Esophagus squamous epithelium (tissue), 5 donors: ENCODE results near the gene RAPGEF1. TPM values are rescaled to one million over a fixed set of nuclear protein-coding genes. Genes with fewer than 3 reads are reported as not detected.

ENCODE experiments used
- DNase-seq: peaks from one replicate; lab custom pipeline; 2025; lab: John Stamatoyannopoulos, UW
- H3K27ac ChIP-seq, 4 donors: fragments of 200-600 bp; sonication (generic); one replicate each; pipeline ENCODE4 v1.5.1; 2016 to 2019; ENCODE audit warnings: mild to moderate bottlenecking in 1 of 4
- H3K27me3 ChIP-seq, 4 donors: fragments of 200-600 bp; sonication (generic); 1 replicate in 3 of 4; 2 replicates in 1 of 4; pipeline versions ENCODE4 v1.5.1 to v1.6.0; 2017 to 2021; ENCODE audit warnings: antibody characterized with exemption in 1 of 4
- H3K36me3 ChIP-seq, 3 donors: fragments of 200-600 bp; sonication (generic); one replicate each; pipeline ENCODE4 v1.5.1; 2016 to 2019
- H3K4me1 ChIP-seq, 3 donors: fragments of 200-600 bp; sonication (generic); one replicate each; pipeline ENCODE4 v1.5.1; 2017 to 2019
- H3K4me3 ChIP-seq, 4 donors: fragments of 200-600 bp; sonication (generic); 1 replicate in 3 of 4; 2 replicates in 1 of 4; pipeline ENCODE4 v1.5.1; 2016 to 2019; ENCODE audit warnings: mild to moderate bottlenecking in 2 of 4, moderate library complexity in 1 of 4
- H3K9me3 ChIP-seq, 3 donors: fragments of 200-600 bp; sonication (generic); one replicate each; pipeline ENCODE4 v1.5.1; 2016 to 2019
- POLR2A ChIP-seq, 4 donors: fragments of 450-650 bp; IDR thresholded peaks; one replicate each; pipeline ENCODE4 v1.6.1; 2017; ENCODE audit warnings: antibody characterized with exemption in 4 of 4, mild to moderate bottlenecking in 4 of 4, moderate library complexity in 3 of 4
- WGBS, 2 donors: methylation state at CpG; one replicate each; pipeline ENCODE4 v1.1.5; 2018; 5-methylcytosine and 5-hydroxymethylcytosine counted together
- intact Hi-C: fragments of 100-400 bp; cut with DNase I; formaldehyde crosslinking; loops from one replicate; pipeline ENCODE4 v1.15.0; 2022
- total RNA-seq, 4 donors: library from RNA; depleted of rRNA; stranded (reverse); fragments of >200 nt; gene quantifications; one replicate each; pipeline ENCODE4 v1.1.0, GENCODE V29; 2016
- TF ChIP-seq, protein P1 (sequence below), 6 experiments: fragments of 450-650 bp in 4 of 6; fragments of 200-600 bp in 2 of 6; sonication (generic) in 2 of 6; IDR thresholded peaks; one replicate each; pipeline ENCODE4 v1.5.1; 2016 to 2019; ENCODE audit warnings: antibody characterized with exemption in 6 of 6, mild to moderate bottlenecking in 4 of 6, moderate library complexity in 4 of 6
- donor health status: DM: yes; HTN: yes; CAD: no.

The RAPGEF1 gene
- total RNA-seq, 4 donors from 2014 or later = 12.2 to 40.4 (median 19.0) TPM

DNA sequence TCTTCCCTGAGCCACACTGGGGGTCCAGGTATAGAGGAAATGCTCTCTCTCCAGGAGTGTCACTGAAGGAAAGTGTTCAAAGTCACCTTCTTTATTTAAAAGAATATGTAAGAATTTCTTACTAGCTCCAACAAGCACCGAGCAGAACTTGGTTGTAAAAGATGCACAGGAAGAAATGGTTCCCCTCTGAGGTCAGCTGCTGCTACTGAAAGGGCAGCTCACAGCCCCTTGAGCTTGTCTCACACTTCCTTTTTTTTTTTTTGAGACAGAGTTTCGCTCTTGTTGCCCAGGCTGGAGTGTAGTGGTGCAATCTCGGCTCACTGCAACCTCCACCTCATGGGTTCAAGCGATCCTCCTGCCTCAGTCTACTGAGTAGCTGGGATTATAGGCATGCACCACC, 117.4 kb downstream of the RAPGEF1 start:
- DNase-seq = no peak
- Histone ChIP-seq H3K36me3 (peaks cover 22 to 97% (median 27%) of the 10 kb centered on the region in 3 donors), H3K9me3 (no peaks in the 10 kb centered on the region), H3K4me3 (no peak overlapping the region), H3K4me1 (peaks cover 0 to 45% (median 9%) of the 10 kb centered on the region in 3 donors), H3K27ac (peak overlapping the region in 1 of 4 donors; percentile 21), H3K27me3 (no peaks in the 10 kb centered on the region)
- 72 to 83% methylated on average over 4 of the region's 4 CpGs for WGBS, 2 donors
- TF ChIP-seq, protein P1, sequence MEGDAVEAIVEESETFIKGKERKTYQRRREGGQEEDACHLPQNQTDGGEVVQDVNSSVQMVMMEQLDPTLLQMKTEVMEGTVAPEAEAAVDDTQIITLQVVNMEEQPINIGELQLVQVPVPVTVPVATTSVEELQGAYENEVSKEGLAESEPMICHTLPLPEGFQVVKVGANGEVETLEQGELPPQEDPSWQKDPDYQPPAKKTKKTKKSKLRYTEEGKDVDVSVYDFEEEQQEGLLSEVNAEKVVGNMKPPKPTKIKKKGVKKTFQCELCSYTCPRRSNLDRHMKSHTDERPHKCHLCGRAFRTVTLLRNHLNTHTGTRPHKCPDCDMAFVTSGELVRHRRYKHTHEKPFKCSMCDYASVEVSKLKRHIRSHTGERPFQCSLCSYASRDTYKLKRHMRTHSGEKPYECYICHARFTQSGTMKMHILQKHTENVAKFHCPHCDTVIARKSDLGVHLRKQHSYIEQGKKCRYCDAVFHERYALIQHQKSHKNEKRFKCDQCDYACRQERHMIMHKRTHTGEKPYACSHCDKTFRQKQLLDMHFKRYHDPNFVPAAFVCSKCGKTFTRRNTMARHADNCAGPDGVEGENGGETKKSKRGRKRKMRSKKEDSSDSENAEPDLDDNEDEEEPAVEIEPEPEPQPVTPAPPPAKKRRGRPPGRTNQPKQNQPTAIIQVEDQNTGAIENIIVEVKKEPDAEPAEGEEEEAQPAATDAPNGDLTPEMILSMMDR (IDR thresholded peaks at IDR 0.05) = no peak
- TF ChIP-seq POLR2A (IDR thresholded peaks at IDR 0.05) = no peak
- intact Hi-C loops = no loop called here

DNA sequence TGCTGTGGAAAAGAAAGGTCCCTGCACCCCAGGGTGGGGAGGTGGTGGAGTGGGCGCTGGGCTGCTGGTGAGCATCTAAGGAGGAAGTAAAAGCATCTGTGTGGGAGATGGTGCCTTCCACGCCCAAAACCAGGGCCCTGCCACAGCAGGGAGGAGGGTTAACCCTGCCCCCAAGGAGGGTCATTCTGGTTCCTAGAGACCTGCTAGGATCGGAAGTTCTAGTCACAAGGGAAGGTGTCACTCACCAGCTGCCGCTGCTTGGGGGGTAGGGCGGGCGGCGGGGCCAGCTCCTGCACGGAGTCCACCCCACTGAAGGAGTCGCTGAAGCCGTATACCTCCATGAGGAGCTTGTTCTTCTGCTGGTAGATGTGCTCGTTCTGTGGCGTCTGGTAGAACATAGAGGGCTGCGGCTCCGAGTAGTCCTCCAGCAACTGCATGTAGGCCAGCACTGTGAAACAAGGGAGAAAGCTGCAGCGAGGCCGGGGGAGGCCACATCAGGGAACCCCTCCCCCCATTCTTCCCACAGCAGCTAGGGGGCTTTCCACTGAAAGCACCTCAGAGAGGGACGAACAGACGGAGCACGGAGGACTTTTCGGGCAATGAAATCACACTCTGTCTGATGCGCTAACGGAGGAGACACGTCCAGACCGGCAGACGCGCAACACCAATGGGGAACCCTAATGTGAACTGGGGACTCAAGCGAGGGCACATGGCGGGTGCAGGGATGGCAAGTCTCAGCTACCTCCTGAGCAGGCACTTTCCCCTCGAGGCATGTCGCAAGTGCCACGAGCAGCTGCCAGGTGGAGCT, 118.1 kb downstream of the RAPGEF1 start:
- no peak for DNase-seq
- Histone ChIP-seq H3K9me3 (no peaks in the 10 kb centered on the region), H3K4me1 (peaks cover 0 to 49% (median 9%) of the 10 kb centered on the region in 3 donors), H3K4me3 (no peak overlapping the region), H3K36me3 (peaks cover 22 to 98% (median 27%) of the 10 kb centered on the region in 3 donors), H3K27ac (peak overlapping the region in 1 of 4 donors; percentile 16), H3K27me3 (no peaks in the 10 kb centered on the region)
- no peak for TF ChIP-seq POLR2A (IDR thresholded peaks at IDR 0.05)
- TF ChIP-seq, protein P1 (IDR thresholded peaks at IDR 0.05) = no peak
- intact Hi-C loops = no loop called here
- WGBS, 2 donors = 56 to 82% methylated on average over 15 to 28 of the region's 31 CpGs

DNA sequence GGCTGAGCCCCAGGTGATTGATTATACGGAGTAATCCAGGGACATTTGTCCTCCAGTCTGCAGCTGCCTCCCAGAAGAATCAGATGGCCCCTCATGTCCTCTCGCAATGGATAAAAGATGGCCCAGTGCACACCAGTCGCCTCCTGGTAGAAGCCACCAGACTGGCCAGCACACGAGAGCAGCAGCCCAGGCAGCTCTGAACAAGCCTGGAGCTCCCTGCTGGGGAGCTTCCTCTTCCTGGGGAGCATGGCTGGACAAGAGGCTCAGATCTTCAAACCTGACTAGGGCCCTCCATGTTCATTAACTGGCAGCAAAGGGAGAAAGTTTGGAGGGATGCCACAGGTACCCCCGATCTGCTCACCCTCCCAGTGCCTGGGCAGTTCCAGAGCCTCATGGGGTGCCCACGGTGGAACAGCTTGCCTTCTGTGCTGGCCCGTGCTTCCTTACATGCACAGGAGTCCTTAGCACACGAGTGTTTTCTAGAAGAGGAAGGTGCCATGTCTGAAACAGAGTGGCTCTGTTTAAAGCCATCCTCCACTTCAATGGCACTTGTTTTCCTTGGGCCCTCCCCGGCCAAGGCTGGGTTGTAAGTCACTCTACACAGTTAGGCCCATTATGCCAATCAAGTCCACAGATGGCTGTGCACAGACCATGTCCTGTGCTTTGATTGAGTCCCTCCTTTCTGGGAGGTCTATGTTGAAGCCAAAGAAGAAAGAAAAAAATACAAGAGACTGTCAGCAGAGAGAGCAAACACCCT, 118.9 kb downstream of the RAPGEF1 start:
- Histone ChIP-seq H3K36me3 (peaks cover 19 to 98% (median 27%) of the 10 kb centered on the region in 3 donors), H3K27ac (no peak overlapping the region), H3K4me3 (no peak overlapping the region), H3K4me1 (peaks cover 0 to 45% (median 9%) of the 10 kb centered on the region in 3 donors), H3K9me3 (no peaks in the 10 kb centered on the region), H3K27me3 (no peaks in the 10 kb centered on the region)
- DNase-seq = no peak
- intact Hi-C loops = no loop called here
- 78 to 92% methylated on average over 2 to 6 of the region's 9 CpGs for WGBS, 2 donors
- TF ChIP-seq POLR2A (IDR thresholded peaks at IDR 0.05) = no peak
- TF ChIP-seq, protein P1 (IDR thresholded peaks at IDR 0.05) = no peak

DNA sequence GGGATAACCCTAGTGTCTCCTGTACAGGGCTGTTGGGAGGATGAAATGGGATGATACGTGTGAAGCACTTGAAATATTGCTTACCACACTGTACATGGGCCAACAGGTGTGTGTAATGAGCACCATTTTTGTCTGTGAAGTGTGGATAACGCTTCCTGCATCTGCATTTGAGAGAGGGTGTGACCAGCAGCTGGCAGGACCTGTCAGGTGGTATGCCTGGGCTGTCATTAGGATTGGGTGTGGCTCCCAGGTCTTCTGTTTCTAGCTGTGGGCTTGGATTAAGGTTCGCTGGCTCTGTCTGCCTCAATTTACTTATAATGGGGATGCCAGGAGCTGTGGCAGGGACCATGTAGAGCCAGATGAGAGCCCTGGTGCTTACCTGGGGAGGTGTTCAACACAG, 120.2 kb downstream of the RAPGEF1 start:
- H3K27me3 ChIP-seq = no peaks in the 10 kb centered on the region
- no peak overlapping the region for H3K4me3 ChIP-seq
- H3K9me3 ChIP-seq = no peaks in the 10 kb centered on the region
- H3K36me3 ChIP-seq = peaks cover 23 to 98% (median 24%) of the 10 kb centered on the region in 3 donors
- no peak overlapping the region for H3K27ac ChIP-seq
- H3K4me1 ChIP-seq = peaks cover 0 to 34% (median 6%) of the 10 kb centered on the region in 3 donors
- TF ChIP-seq POLR2A (IDR thresholded peaks at IDR 0.05) = no peak
- TF ChIP-seq, protein P1 (IDR thresholded peaks at IDR 0.05) = no peak
- no peak for DNase-seq
- intact Hi-C loops = no loop called here
- 73 to 90% methylated on average over 2 to 3 of the region's 3 CpGs for WGBS, 2 donors

DNA sequence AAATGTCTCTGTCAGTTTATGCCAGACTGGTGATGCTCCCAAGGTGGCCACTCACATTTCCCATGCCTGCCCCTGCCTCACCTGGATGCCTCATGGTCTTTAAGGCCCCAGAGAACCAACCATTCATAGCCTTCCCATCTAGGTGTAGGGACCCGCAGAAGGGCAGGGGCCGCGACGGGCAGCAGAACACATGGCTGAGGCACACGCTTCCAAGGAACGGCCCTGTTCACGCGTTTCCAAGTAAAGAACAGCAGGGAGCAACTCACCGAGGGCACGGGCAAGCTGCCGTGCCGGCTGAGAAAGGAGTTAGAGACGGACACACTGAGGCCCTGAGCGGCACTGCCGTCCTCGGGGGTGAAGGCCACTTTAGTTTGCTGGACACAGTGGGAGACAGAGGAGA, 121.1 kb downstream of the RAPGEF1 start:
- TF ChIP-seq, protein P1 (IDR thresholded peaks at IDR 0.05) = no peak
- no peak for TF ChIP-seq POLR2A (IDR thresholded peaks at IDR 0.05)
- Histone ChIP-seq H3K4me3 (no peak overlapping the region), H3K27ac (no peak overlapping the region), H3K36me3 (peaks cover 22 to 98% (median 22%) of the 10 kb centered on the region in 3 donors), H3K9me3 (no peaks in the 10 kb centered on the region), H3K27me3 (no peaks in the 10 kb centered on the region), H3K4me1 (peaks cover 0 to 29% (median 6%) of the 10 kb centered on the region in 3 donors)
- no peak for DNase-seq
- WGBS, 2 donors = 97 to 100% methylated on average over 1 to 7 of the region's 16 CpGs
- intact Hi-C loops = no loop called here
